GM23338 (cell line): ENCODE results near the gene SPAG7. TPM values are rescaled to one million over a fixed set of nuclear protein-coding genes. Genes with fewer than 3 reads are reported as not detected.

Experiments
- ATAC-seq: fragments of 200-7000 bp; cut with Tn5 transposase; 3 replicates; pipeline ENCODE4 v1.9.1; 2020
- DNase-seq: peaks from one replicate; pipeline ENCODE4 v3.0.0-alpha.2; 2015; ENCODE audit warnings: low spot score
- H2AFZ ChIP-seq: fragments of 200-600 bp; sonication (generic); 2 replicates; pipeline ENCODE4 v1.8.0; 2016; ENCODE audit warnings: antibody characterized with exemption, mild to moderate bottlenecking, moderate library complexity
- H3F3A ChIP-seq: fragments of 200-600 bp; sonication (generic); replicated peaks from 2 replicates; pipeline ENCODE4 v1.8.0; 2017; ENCODE audit warnings: antibody characterized with exemption, mixed run types, low read depth
- H3K27ac ChIP-seq: fragments of 200-600 bp; sonication (generic); 2 replicates; pipeline ENCODE4 v1.6.1; 2016; ENCODE audit warnings: low read depth
- H3K27me3 ChIP-seq: fragments of 200-600 bp; sonication (generic); 2 replicates; pipeline ENCODE4 v1.8.0; 2016; ENCODE audit warnings: mild to moderate bottlenecking, mixed run types, moderate library complexity; ENCODE audit not compliant: insufficient read depth
- H3K36me3 ChIP-seq: fragments of 200-600 bp; sonication (generic); 2 replicates; pipeline ENCODE4 v1.8.0; 2016; ENCODE audit warnings: mild to moderate bottlenecking; ENCODE audit not compliant: insufficient read depth
- H3K4me1 ChIP-seq: fragments of 200-600 bp; sonication (generic); 2 replicates; pipeline ENCODE4 v1.8.0; 2016; ENCODE audit warnings: mild to moderate bottlenecking, moderate library complexity; ENCODE audit not compliant: insufficient read depth
- H3K4me2 ChIP-seq: fragments of 200-600 bp; sonication (generic); 2 replicates; pipeline ENCODE4 v1.7.1; 2017; ENCODE audit warnings: mixed run types
- H3K4me3 ChIP-seq: fragments of 200-600 bp; sonication (generic); 2 replicates; pipeline ENCODE4 v1.6.1; 2016; ENCODE audit warnings: mixed run types
- H3K79me2 ChIP-seq: fragments of 200-600 bp; sonication (generic); replicated peaks from 2 replicates; pipeline ENCODE4 v1.8.0; 2017; ENCODE audit warnings: mild to moderate bottlenecking; ENCODE audit not compliant: insufficient read depth
- H3K9me2 ChIP-seq: fragments of 200-600 bp; sonication (generic); 2 replicates; pipeline ENCODE4 v1.8.0; 2017; ENCODE audit not compliant: insufficient read depth
- H4K20me1 ChIP-seq: fragments of 200-600 bp; sonication (generic); replicated peaks from 2 replicates; pipeline ENCODE4 v1.8.0; 2017; ENCODE audit warnings: mild to moderate bottlenecking; ENCODE audit not compliant: insufficient read depth
- H3K27ac Mint-ChIP-seq: 2 replicates; pipeline ENCODE4 v1.8.0; 2020; ENCODE audit warnings: inconsistent platforms, mild to moderate bottlenecking, moderate library complexity, mixed read lengths
- H3K27me3 Mint-ChIP-seq: 3 replicates; pipeline ENCODE4 v1.8.0; 2022; ENCODE audit warnings: low read depth, mild to moderate bottlenecking, moderate library complexity, mixed read lengths, inconsistent platforms; ENCODE audit not compliant: insufficient read depth, poor library complexity
- H3K36me3 Mint-ChIP-seq: 3 replicates; pipeline ENCODE4 v1.8.0; 2021; ENCODE audit warnings: low read depth, mild to moderate bottlenecking, inconsistent platforms, moderate library complexity, mixed read lengths
- H3K4me1 Mint-ChIP-seq: 3 replicates; pipeline ENCODE4 v1.8.0; 2020; ENCODE audit warnings: mild to moderate bottlenecking, inconsistent platforms, mixed read lengths
- H3K4me3 Mint-ChIP-seq: 3 replicates; pipeline ENCODE4 v1.8.0; 2021; ENCODE audit warnings: moderate library complexity, mild to moderate bottlenecking, inconsistent platforms, mixed read lengths
- H3K9me3 Mint-ChIP-seq: 3 replicates; pipeline ENCODE4 v1.8.0; 2020; ENCODE audit warnings: moderate library complexity, mild to moderate bottlenecking, inconsistent platforms, mixed read lengths
- ETS1 ChIP-seq: IDR thresholded peaks from 2 replicates; pipeline ENCODE4 v1.6.1; 2016; ENCODE audit warnings: antibody characterized with exemption
- EZH2 ChIP-seq: fragments of 200-600 bp; sonication (generic); IDR thresholded peaks from one replicate; pipeline ENCODE4 v1.8.0; 2017; ENCODE audit warnings: antibody characterized with exemption, mild to moderate bottlenecking, low read depth; ENCODE audit not compliant: unreplicated experiment
- EZH2phosphoT487 ChIP-seq: fragments of 200-600 bp; sonication (generic); IDR thresholded peaks from one replicate; pipeline ENCODE4 v1.8.1; 2018; ENCODE audit warnings: antibody characterized with exemption; ENCODE audit not compliant: unreplicated experiment
- NANOG ChIP-seq: IDR thresholded peaks from 2 replicates; pipeline ENCODE4 v1.6.1; 2016; ENCODE audit warnings: antibody characterized with exemption, borderline replicate concordance
- REST ChIP-seq: IDR thresholded peaks from one replicate; pipeline ENCODE4 v1.6.1; 2018; ENCODE audit warnings: antibody characterized with exemption; ENCODE audit not compliant: unreplicated experiment
- ZNF114 ChIP-seq: fragments of 250-450 bp; sonication (Bioruptor Pico); IDR thresholded peaks from 2 replicates; pipeline ENCODE4 v1.5.0; 2020; ENCODE audit warnings: mild to moderate bottlenecking, moderate library complexity
- ZNF331 ChIP-seq: fragments of 250-450 bp; sonication (Bioruptor Pico); IDR thresholded peaks from 2 replicates; pipeline ENCODE4 v1.5.0; 2020; ENCODE audit warnings: low read depth, mild to moderate bottlenecking, moderate library complexity
- ZNF462 ChIP-seq: fragments of 250-450 bp; sonication (Bioruptor Pico); IDR thresholded peaks from 2 replicates; pipeline ENCODE4 v1.5.0; 2020; ENCODE audit warnings: mild to moderate bottlenecking, moderate library complexity
- polyA plus RNA-seq: library from polyadenylated mRNA; unstranded; fragments of >200 nt; fragmentation: Nextera tagmentation; extraction: Ambion mirVana; gene quantifications from 2 replicates; pipeline ENCODE4 v1.2.1, GENCODE V29; 2016
- total RNA-seq: library from RNA; depleted of rRNA; stranded (reverse); fragments of >200 nt; shearing (Covaris generic); gene quantifications from 2 replicates; pipeline ENCODE4 v1.2.3, GENCODE V29; 2014

Gene SPAG7
- total and polyA plus RNA-seq, 2 experiments from 2014 or later, result 77.9 to 226 TPM

GRCh38 chr17:4932756-4933155, 34.9 kb downstream of the SPAG7 start (continued):
- TF ChIP-seq ZNF462, result no peak
- TF ChIP-seq ZNF114 (CRISPR knock-in tag), result no peak
- TF ChIP-seq EZH2phosphoT487, result no peak
- TF ChIP-seq EZH2, result no peak
- no peak for TF ChIP-seq ETS1

- H3K4me2 ChIP-seq, result no peak within 1 kb of the TSS
- DNase-seq (no peak), ATAC-seq (no peak)
- H3K27ac ChIP-seq, result no peak within 1 kb of the TSS
- Mint-ChIP-seq H3K27me3 (peaks cover 8% of the 10 kb centered on the region), H3K27ac (0 out of 2 replicates have a peak within 1 kb of the TSS, but pooled peaks have one; percentile 41), H3K36me3 (peaks cover 31% of the 10 kb centered on the region), H3K4me1 (peaks cover 15% of the 10 kb centered on the region), H3K9me3 (no peaks in the 10 kb centered on the region), H3K4me3 (no peak within 1 kb of the TSS; the same call in 2 of the 3 replicates)
- H3K9me2 ChIP-seq, result no peaks in the 10 kb centered on the region
- H3F3A ChIP-seq, result peaks cover 7% of the 10 kb centered on the region; the same call in 1 of the 2 replicates
- H3K27me3 ChIP-seq, result no peaks in the 10 kb centered on the region
- no peak for TF ChIP-seq ZNF114 (CRISPR knock-in tag)
- no peak for TF ChIP-seq REST
- no peak for TF ChIP-seq ZNF331
- TF ChIP-seq NANOG, result no peak
- no peak for TF ChIP-seq EZH2
- no peaks in the 10 kb centered on the region for H3K4me1 ChIP-seq
- H4K20me1 ChIP-seq, result no peaks in the 10 kb centered on the region
- H3K79me2 ChIP-seq, result no peaks in the 10 kb centered on the region
- H3K36me3 ChIP-seq, result no peaks in the 10 kb centered on the region
- no peak within 1 kb of the TSS for H2AFZ ChIP-seq
- no peak within 1 kb of the TSS for H3K4me3 ChIP-seq
These were observed 35.7 kb downstream of the SPAG7 start, which contains the start of gene GP1BA for GRCh38 chr17:4931963-4932362. GP1BA (plus strand) TSS chr17:4932277; CDS start chr17:4932605, 328 bp downstream.
